Natural killer cell treated with Interleukin-12 subunit alpha and Interleukin-12 subunit beta and Interleukin-15 and Interleukin-18, amount 100 ng/mL, for 72 hours (primary cell): ENCODE data around the gene MNS1. TPM values are rescaled to one million over a fixed set of nuclear protein-coding genes. Genes with fewer than 3 reads are reported as not detected.

Source experiments
- ATAC-seq, 2 donors: fragments of 150-1000 bp; cut with Tn5 transposase in 1 of 2; sonication (Bioruptor Pico), chemical (Tn5 transposase) in 1 of 2; 2 replicates each; pipeline ENCODE4 v1.10.0; 2021
- DNase-seq: peaks from one replicate; pipeline ENCODE4 v3.0.0; 2022; ENCODE audit warnings: low spot score
- H3K27ac Mint-ChIP-seq, 2 donors: 1 replicate in 1 of 2; 2 replicates in 1 of 2; pipeline ENCODE4 v1.8.0; 2022; ENCODE audit warnings: mixed read lengths in 2 of 2, mild to moderate bottlenecking in 1 of 2, moderate library complexity in 1 of 2
- H3K27me3 Mint-ChIP-seq, 2 donors: 1 replicate in 1 of 2; 2 replicates in 1 of 2; pipeline ENCODE4 v1.8.0; 2022; ENCODE audit warnings: mixed read lengths in 2 of 2
- H3K36me3 Mint-ChIP-seq: one replicate; pipeline ENCODE4 v1.8.0; 2022; ENCODE audit warnings: mixed read lengths
- H3K4me1 Mint-ChIP-seq, 2 donors: 1 replicate in 1 of 2; 2 replicates in 1 of 2; pipeline ENCODE4 v1.8.0; 2022; ENCODE audit warnings: low read depth in 2 of 2, mixed read lengths in 2 of 2, mild to moderate bottlenecking in 1 of 2
- H3K4me3 Mint-ChIP-seq: one replicate; pipeline ENCODE4 v1.8.0; 2022; ENCODE audit warnings: mixed read lengths
- H3K9me3 Mint-ChIP-seq: 2 replicates; pipeline ENCODE4 v1.8.0; 2022; ENCODE audit warnings: mixed read lengths
- total RNA-seq, 2 donors: library from RNA; stranded (reverse); gene quantifications; one replicate each; pipeline ENCODE4 v1.2.3, GENCODE V29; 2022

Gene MNS1
- total RNA-seq, 2 donors from 2014 or later: 0.26 to 0.47 TPM

- H3K4me1 Mint-ChIP-seq: peaks cover 8 to 9% of the 10 kb centered on the region in 2 donors
- no peaks in the 10 kb centered on the region for H3K36me3 Mint-ChIP-seq
- peaks cover 0 to 3% of the 10 kb centered on the region in 2 donors for H3K27me3 Mint-ChIP-seq
- H3K9me3 Mint-ChIP-seq: no peaks in the 10 kb centered on the region
- no peak overlapping the region for H3K27ac Mint-ChIP-seq
- H3K4me3 Mint-ChIP-seq: no peak overlapping the region
- ATAC-seq: no peak
- DNase-seq: no peak
Observed at GRCh38 chr15:56472278-56472677, 7.3 kb upstream of the MNS1 start.

DNA sequence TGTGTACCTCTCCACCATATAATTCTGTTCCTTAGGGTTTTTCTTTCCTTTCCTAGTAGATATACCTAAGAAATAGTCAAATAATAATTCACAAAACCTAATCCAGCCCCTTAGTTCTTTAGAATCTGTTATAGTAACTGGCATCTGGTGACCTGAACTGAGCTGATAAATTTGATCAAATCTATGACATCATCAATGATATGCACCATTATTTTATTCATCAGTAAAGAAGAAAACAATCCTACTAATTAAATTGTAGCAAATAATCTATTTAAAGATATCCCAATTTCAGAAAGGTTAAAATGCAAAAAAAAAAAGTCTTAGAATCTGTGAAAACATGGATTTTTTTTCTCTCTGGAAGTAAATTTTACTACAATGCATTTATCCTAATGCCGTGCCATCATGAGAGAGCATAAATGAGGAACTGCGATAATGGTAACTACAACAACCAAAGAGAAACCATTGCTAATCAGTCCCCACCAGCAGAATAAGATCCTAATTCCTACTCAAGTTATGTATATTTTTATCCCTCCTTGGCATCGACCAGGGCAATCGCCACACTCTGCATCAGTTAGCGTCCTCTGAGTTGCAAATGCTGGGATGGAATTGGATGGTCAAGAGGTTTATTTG lies 6.6 kb upstream of the MNS1 start:
- Mint-ChIP-seq H3K27me3 (peaks cover 0 to 3% of the 10 kb centered on the region in 2 donors), H3K36me3 (no peaks in the 10 kb centered on the region), H3K4me3 (no peak overlapping the region), H3K27ac (no peak overlapping the region), H3K4me1 (peaks cover 8 to 9% of the 10 kb centered on the region in 2 donors), H3K9me3 (no peaks in the 10 kb centered on the region)
- no peak for ATAC-seq
- DNase-seq: no peak

- ATAC-seq (no peak), DNase-seq (no peak)
- Mint-ChIP-seq H3K27ac (no peak overlapping the region), H3K4me1 (peaks cover 16 to 20% of the 10 kb centered on the region in 2 donors), H3K9me3 (no peaks in the 10 kb centered on the region), H3K4me3 (no peak overlapping the region), H3K36me3 (no peaks in the 10 kb centered on the region), H3K27me3 (peaks cover 12% of the 10 kb centered on the region in 2 donors)
Observed at GRCh38 chr15:56469483-56469882, 4.5 kb upstream of the MNS1 start.

- Mint-ChIP-seq H3K4me1 (peaks cover 17 to 22% of the 10 kb centered on the region in 2 donors), H3K9me3 (no peaks in the 10 kb centered on the region), H3K27ac (peak overlapping the region in 1 of 2 donors; percentile 42), H3K4me3 (peak overlapping the region; percentile 76), H3K36me3 (no peaks in the 10 kb centered on the region), H3K27me3 (peaks cover 18% of the 10 kb centered on the region in 2 donors)
- peak in 1 of 2 donors; percentile 61 for ATAC-seq
- no peak for DNase-seq
Observed at GRCh38 chr15:56468401-56468800, 3.5 kb upstream of the MNS1 start.

DNA sequence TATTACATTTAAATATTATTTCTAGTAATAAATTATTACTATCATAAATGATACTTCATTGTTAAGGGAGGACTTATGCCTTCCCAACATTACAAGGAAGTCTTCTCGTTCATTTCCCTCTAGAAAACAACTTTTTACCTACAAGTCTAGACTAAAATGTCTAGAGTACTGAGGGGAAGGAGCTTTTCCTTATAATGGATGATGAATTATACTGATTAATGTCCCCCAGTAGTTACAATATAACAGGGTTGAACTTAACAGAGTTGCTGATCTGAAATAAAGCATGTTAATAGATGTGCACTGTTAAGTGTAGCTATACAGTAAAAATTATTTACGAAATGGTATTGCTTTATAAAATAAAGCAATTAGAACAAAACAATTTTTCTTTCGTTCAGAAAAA lies 2.7 kb upstream of the MNS1 start:
- Mint-ChIP-seq H3K36me3 (no peaks in the 10 kb centered on the region), H3K4me3 (no peak overlapping the region), H3K27me3 (peaks cover 18% of the 10 kb centered on the region in 2 donors), H3K9me3 (no peaks in the 10 kb centered on the region), H3K27ac (no peak overlapping the region), H3K4me1 (peaks cover 17 to 22% of the 10 kb centered on the region in 2 donors)
- no peak for DNase-seq
- ATAC-seq: no peak

- H3K27ac Mint-ChIP-seq: no peak overlapping the region
- H3K4me1 Mint-ChIP-seq: peaks cover 7 to 10% of the 10 kb centered on the region in 2 donors
Observed at GRCh38 chr15:56460947-56461346, 4.0 kb downstream of the MNS1 start.

GRCh38 chr15:56460071-56460470 lies 4.9 kb downstream of the MNS1 start:
- no peak overlapping the region for H3K27ac Mint-ChIP-seq
- H3K4me1 Mint-ChIP-seq: peaks cover 6 to 7% of the 10 kb centered on the region in 2 donors
- no peaks in the 10 kb centered on the region for H3K36me3 Mint-ChIP-seq
- no peaks in the 10 kb centered on the region for H3K9me3 Mint-ChIP-seq
- H3K27me3 Mint-ChIP-seq: peaks cover 14 to 26% of the 10 kb centered on the region in 2 donors
- ATAC-seq (no peak), DNase-seq (no peak)
- H3K4me3 Mint-ChIP-seq: no peak overlapping the region

More at GRCh38 chr15:56460947-56461346, 4.0 kb downstream of the MNS1 start:
- ATAC-seq (no peak), DNase-seq (no peak)
- Mint-ChIP-seq H3K9me3 (no peaks in the 10 kb centered on the region), H3K27me3 (peaks cover 12 to 28% of the 10 kb centered on the region in 2 donors), H3K4me3 (no peak overlapping the region), H3K36me3 (no peaks in the 10 kb centered on the region)

DNA sequence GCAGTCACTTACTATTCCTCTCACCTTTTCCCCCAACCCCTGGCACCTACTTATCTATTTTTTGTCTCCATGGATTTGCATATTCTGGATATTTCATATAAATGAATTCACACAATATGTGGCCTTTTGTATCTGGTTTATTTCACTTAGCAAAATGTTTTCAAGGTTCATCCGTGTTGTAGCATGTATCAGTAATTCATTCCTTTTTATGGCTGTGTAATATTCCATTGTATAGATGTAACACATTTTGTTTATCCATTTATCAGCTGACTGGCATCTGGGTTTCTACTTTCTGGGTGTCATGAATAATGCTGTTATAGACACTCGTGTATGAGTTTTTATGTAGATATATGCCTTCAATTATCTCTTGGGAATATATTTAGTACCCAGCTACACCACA lies 5.8 kb downstream of the MNS1 start:
- ATAC-seq (no peak), DNase-seq (no peak)
- Mint-ChIP-seq H3K4me3 (no peak overlapping the region), H3K4me1 (no peaks in the 10 kb centered on the region), H3K27ac (no peak overlapping the region), H3K36me3 (no peaks in the 10 kb centered on the region), H3K27me3 (peaks cover 6 to 16% of the 10 kb centered on the region in 2 donors), H3K9me3 (no peaks in the 10 kb centered on the region)

DNA sequence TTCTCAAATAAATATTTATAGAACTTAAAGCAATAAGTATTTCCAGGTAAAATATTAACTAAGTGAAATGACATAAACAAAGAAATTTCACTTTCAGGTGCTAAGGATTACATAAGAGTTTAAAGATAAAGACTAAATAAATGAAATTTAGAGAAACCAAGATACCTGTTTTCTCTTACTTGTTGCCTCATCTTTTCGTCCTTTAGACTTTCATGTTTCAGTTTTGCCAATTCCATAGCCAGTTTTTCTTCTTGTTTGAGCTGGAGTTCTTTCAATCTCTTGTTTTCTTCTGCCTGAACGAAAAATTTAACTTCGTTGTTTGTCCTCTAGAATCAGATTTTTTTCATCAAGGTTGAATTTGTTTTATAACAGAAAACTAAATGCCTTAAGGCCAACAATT lies 8.7 kb downstream of the MNS1 start:
- Mint-ChIP-seq H3K27ac (no peak overlapping the region), H3K4me1 (no peaks in the 10 kb centered on the region), H3K36me3 (no peaks in the 10 kb centered on the region), H3K9me3 (no peaks in the 10 kb centered on the region), H3K27me3 (peaks cover 6 to 14% of the 10 kb centered on the region in 2 donors), H3K4me3 (no peak overlapping the region)
- no peak for DNase-seq
- ATAC-seq: no peak

GRCh38 chr15:56454836-56455235 lies 10.1 kb downstream of the MNS1 start:
- ATAC-seq (no peak), DNase-seq (no peak)
- Mint-ChIP-seq H3K27me3 (peaks cover 8 to 14% of the 10 kb centered on the region in 2 donors), H3K4me1 (no peaks in the 10 kb centered on the region), H3K27ac (no peak overlapping the region), H3K4me3 (no peak overlapping the region), H3K9me3 (no peaks in the 10 kb centered on the region), H3K36me3 (no peaks in the 10 kb centered on the region)

GRCh38 chr15:56445746-56446145 lies 19.2 kb downstream of the MNS1 start:
- Mint-ChIP-seq H3K27ac (no peak overlapping the region), H3K9me3 (no peaks in the 10 kb centered on the region), H3K27me3 (peaks cover 0 to 3% of the 10 kb centered on the region in 2 donors), H3K4me1 (no peaks in the 10 kb centered on the region), H3K4me3 (no peak overlapping the region), H3K36me3 (no peaks in the 10 kb centered on the region)
- ATAC-seq: no peak
- no peak for DNase-seq

- H3K27ac Mint-ChIP-seq: no peak overlapping the region
- no peak overlapping the region for H3K4me3 Mint-ChIP-seq
- no peak for DNase-seq
- ATAC-seq: no peak
- H3K27me3 Mint-ChIP-seq: peaks cover 0 to 4% of the 10 kb centered on the region in 2 donors
- no peaks in the 10 kb centered on the region for H3K4me1 Mint-ChIP-seq
- no peaks in the 10 kb centered on the region for H3K36me3 Mint-ChIP-seq
- no peaks in the 10 kb centered on the region for H3K9me3 Mint-ChIP-seq
Observed at GRCh38 chr15:56442354-56442753, 22.6 kb downstream of the MNS1 start.

DNA sequence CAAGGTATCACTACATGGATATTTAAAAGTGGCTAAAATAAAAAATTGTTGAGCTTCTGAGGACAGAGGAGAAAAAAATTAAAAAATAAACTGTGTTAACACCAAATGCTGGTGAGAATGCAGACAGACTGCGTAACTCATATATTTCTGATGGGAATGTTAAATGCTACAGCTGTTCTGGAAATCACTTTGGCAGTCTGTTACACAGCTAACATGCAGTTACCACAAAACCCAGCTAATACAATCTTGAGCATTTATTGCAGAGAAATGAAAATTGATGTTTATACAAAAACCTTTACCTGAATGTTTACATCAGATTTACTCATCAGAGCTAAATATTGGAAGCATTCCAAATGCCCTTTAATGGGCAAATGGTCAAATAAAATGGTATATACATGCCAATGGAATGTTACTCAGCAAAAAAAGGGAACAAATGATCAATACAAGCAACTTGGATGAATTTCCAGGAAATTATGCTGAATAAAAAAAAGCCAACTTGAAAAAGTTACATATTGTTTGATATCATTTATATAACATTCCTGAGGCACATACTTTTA lies 24.6 kb downstream of the MNS1 start:
- H3K4me1 Mint-ChIP-seq: no peaks in the 10 kb centered on the region
- no peak overlapping the region for H3K27ac Mint-ChIP-seq
- peaks cover 0 to 16% of the 10 kb centered on the region in 2 donors for H3K27me3 Mint-ChIP-seq
- H3K36me3 Mint-ChIP-seq: no peaks in the 10 kb centered on the region
- ATAC-seq (no peak), DNase-seq (no peak)
- H3K4me3 Mint-ChIP-seq: no peak overlapping the region
- no peaks in the 10 kb centered on the region for H3K9me3 Mint-ChIP-seq

GRCh38 chr15:56432304-56432703 lies 32.6 kb downstream of the MNS1 start:
- H3K27ac Mint-ChIP-seq: no peak overlapping the region

More at GRCh38 chr15:56432304-56432703, 32.6 kb downstream of the MNS1 start:
- Mint-ChIP-seq H3K9me3 (no peaks in the 10 kb centered on the region), H3K4me1 (no peaks in the 10 kb centered on the region), H3K4me3 (no peak overlapping the region), H3K36me3 (no peaks in the 10 kb centered on the region), H3K27me3 (peaks cover 0 to 12% of the 10 kb centered on the region in 2 donors)
- DNase-seq (no peak), ATAC-seq (no peak)
